GM18520 (cell line): Measurements from ENCODE around the gene SOX5.
"Not testable (repeated sequence)": the region's sequence is repeated elsewhere in the genome, so short reads cannot be mapped to it uniquely, and the experiment has no call there.

Experiments
- ATAC-seq: cut with Tn5 transposase; IDR thresholded peaks from one replicate; pipeline ENCODE4 v1.9.1; 2021; ENCODE audit not compliant: unreplicated experiment

The SOX5 gene

GRCh38 chr12:23847857-23848256, 101.6 kb downstream of the SOX5 start:
- no peak for ATAC-seq

- no peak for ATAC-seq
Measured at GRCh38 chr12:23843958-23844357, 105.5 kb downstream of the SOX5 start.

GRCh38 chr12:23834076-23834475, 115.4 kb downstream of the SOX5 start:
- no peak for ATAC-seq

DNA sequence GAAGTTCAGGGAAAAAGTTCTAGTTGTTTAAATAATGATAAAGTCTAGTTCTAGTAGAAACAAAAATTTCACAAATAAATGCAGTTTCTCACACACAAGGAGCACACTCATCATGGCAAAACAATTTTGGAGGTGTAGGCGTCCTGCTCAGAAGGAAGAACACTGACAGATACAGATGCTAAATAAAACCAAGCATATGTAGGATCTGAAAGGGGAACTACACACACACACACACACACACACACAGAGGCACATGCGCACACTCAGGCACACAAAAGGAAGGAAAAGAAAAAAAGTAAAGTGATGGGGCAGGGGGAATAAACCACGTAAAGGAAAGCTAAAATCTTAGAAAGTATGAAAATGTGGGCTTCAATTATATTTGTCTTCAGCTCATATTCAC, 117.7 kb downstream of the SOX5 start:
- no peak for ATAC-seq

GRCh38 chr12:23830210-23830609, 119.3 kb downstream of the SOX5 start:
- no peak for ATAC-seq

DNA sequence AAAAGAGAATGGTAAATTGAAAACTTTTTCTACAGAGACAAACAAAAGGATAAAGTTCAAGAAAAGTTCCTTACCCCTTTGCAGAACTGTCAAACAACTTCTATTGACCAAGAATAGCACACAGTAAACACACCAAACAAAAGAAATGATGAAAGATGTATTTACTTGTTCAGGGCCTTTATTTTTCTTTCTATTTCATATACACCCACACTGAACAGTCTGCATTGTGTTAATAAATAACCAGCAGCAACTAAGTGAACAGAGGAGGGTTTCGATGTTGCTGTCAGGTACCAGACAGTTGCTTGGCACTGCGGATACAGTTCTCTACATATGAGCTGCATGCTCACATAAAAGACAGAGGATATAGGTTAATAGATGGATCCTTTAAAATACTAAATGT, 122.1 kb downstream of the SOX5 start:
- no peak for ATAC-seq

DNA sequence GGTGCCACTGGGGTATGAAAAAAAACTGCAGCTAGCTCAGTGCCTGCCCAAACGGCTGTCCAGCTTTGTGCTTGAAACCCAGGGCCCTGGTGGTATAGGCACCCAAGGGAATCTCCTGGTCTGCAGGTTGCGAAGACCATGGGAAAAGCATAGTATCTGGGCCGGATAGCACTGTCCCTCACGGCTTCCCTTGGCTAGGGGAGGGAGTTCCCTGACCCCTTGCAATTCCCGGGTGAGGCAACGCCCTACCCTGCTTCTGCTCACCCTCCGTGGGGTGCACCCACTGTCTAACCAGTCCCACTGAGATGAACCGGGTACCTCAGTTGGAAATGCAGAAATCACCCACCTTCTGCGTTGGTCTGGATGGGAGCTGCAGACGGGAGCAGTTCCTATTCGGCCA, 124.3 kb downstream of the SOX5 start:
- ATAC-seq, result not testable (repeated sequence)

DNA sequence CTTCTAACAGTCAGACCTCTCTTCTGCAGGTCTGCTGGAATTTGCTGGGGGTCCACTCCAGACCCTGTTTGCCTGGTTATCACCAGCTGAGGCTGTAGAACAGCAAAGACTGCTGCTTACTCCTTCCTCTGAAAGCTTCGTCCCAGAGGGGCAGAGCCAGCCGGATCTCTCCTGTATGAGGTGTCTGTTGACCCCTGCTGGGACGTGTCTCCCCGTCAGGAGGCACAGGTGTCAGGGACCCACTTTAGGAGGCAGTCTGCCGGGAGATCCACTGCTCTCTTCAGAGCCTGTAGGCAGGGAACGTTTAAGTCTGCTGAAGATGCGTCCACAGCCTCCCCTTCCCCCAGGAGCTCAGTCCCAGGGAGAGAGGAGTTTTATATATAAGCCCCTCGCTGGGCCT, 125.1 kb downstream of the SOX5 start:
- ATAC-seq, result no peak

DNA sequence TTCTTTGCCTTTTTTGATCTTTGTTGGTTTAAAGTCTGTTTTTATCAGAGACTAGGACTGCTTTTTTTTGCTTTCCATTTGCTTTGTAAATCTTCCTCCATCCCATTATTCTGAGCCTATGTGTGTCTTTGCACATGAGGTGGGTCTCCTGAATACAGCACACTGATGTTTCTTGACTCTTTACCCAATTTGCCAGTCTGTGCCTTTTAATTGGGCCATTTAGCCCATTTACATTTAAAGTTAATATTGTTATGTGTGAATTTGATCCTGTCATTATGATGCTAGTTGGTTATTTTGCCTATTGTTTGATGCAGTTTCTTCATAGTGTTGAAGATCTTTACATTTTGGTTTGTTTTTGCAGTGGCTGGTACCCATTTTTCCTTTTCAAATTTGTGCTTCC, 126.6 kb downstream of the SOX5 start:
- ATAC-seq, result not testable (repeated sequence)

GRCh38 chr12:23817345-23817744, 132.1 kb downstream of the SOX5 start:
- no peak for ATAC-seq

DNA sequence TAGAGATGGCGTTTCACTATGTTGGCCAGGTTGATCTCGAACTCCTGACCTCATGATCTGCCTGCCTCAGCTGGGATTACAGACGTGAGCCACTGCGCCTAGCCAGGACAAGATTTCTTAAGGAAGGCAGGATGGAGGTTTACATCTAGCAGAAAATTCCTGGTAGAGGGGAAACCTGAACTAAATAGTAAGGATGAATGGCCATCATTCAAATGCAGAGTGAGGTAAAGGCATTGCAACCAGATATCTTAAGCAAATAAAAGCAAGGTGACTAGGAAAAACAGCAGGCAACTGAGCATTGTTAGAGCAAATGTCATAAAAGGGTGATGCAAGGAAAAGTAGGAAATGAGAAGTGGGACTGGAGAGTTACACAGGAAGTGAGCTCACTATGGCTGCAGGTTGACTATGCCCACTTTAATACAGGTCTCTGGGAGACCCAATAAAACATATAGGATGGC, 133.0 kb downstream of the SOX5 start:
- no peak for ATAC-seq

- ATAC-seq, result no peak
Measured at GRCh38 chr12:23815810-23816209, 133.7 kb downstream of the SOX5 start.

GRCh38 chr12:23813206-23813605, 136.3 kb downstream of the SOX5 start:
- ATAC-seq, result no peak

- ATAC-seq, result no peak
Measured at GRCh38 chr12:23810329-23810902, 139.1 kb downstream of the SOX5 start.

DNA sequence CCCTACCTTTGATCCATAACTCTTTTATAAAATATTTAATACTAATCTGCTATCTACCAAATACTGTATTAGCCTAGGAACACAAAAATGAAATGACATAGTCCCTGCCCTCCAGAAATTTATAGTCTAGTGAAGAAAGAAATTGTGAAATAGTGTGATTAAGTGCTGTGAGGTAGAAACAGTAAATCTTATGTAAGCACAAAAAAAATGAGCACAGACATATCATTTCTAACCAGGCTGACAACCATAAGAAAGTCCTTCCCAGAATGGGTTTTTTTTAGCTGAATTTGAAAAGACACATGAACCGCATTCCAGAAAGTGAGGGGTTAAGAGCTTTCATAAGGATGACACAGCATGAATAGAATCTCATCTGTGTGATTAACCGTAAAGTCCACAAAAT, 145.9 kb downstream of the SOX5 start:
- ATAC-seq, result no peak

DNA sequence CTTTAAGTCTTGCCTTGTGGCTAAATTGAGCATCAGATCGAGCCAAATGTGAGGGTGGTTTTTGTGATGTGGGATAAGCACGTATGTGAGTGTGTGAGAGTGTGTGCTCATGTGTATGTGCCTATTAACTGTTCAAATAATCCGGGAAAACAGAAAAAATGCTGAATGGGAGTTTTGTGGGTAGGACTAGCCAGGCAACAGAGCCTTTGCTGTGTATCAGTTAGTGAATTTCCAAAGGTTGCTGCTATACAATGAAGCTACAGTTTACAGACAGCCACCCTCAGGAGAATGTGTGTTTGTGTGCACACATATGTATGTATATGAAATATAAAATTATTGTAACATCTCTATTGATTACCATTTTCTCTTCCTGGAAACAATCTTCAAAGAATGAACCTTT, 154.0 kb downstream of the SOX5 start:
- ATAC-seq, result no peak

GRCh38 chr12:23781118-23781517, 168.4 kb downstream of the SOX5 start:
- no peak for ATAC-seq

DNA sequence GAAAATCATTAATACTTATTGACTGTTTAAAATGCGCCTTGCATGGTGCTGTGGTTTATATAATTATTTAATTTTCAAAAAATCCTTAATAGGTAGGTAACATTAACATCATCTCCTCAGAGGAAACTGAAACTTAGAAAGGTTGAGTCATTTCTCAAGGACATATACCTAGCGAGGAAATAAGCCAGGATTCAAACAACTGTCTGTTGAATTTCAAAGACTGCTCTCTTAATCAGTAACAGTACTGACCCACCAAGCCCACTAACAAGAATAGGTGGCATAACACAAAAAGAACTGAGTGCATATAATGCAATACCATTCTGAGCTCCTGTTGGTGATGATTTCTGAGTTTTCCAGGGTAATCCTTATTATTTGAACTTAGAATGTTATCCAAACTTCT, 174.3 kb downstream of the SOX5 start:
- no peak for ATAC-seq

- no peak for ATAC-seq
Measured at GRCh38 chr12:23771240-23771949, 178.1 kb downstream of the SOX5 start.

- no peak for ATAC-seq
Measured at GRCh38 chr12:23770202-23770938, 179.1 kb downstream of the SOX5 start.

- no peak for ATAC-seq
Measured at GRCh38 chr12:23767834-23768233, 181.6 kb downstream of the SOX5 start.

- no peak for ATAC-seq
Measured at GRCh38 chr12:23763724-23764123, 185.7 kb downstream of the SOX5 start.
